Measurements from ENCODE around the gene SH2D4B.

DNA sequence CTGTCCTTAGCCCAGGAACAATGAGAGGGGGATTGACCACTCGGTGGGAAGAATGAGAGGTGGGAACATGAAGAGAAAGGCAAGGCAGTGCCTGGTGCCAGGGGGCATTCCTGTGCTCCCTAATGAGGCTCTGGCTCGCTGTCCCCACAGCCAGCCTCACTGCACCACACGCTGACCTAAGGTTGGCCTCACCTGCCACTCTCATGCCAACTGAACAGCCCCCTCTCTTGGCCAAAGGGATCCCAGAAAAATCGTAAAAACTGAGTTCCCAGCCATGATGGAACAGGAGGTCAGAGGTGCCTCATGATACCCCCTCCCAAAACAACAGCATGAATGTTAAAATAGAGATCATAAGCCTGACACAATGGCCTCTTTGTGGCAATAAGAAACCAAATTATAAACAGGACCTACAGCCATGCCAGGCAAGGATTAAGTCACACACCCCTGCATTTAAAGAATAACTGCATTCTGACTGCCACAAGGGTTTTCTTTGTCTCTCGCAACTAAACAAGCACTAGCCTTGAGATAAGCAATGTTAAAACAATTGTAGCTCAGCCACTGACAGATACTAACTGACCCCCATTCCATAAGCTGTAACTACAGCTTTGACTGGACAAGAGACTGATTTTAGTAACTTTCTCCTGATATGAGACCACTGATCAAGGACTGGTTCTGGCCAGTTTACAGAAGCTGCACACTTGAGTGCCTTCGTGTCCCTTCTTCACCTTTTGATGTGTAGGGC is 149.2 kb downstream of the SH2D4B start:
- TF ChIP-seq, protein P1, sequence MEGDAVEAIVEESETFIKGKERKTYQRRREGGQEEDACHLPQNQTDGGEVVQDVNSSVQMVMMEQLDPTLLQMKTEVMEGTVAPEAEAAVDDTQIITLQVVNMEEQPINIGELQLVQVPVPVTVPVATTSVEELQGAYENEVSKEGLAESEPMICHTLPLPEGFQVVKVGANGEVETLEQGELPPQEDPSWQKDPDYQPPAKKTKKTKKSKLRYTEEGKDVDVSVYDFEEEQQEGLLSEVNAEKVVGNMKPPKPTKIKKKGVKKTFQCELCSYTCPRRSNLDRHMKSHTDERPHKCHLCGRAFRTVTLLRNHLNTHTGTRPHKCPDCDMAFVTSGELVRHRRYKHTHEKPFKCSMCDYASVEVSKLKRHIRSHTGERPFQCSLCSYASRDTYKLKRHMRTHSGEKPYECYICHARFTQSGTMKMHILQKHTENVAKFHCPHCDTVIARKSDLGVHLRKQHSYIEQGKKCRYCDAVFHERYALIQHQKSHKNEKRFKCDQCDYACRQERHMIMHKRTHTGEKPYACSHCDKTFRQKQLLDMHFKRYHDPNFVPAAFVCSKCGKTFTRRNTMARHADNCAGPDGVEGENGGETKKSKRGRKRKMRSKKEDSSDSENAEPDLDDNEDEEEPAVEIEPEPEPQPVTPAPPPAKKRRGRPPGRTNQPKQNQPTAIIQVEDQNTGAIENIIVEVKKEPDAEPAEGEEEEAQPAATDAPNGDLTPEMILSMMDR (IDR thresholded peaks at IDR 0.05): no peak
- no peak for TF ChIP-seq POLR2A (IDR thresholded peaks at IDR 0.05)

Data from breast epithelium (tissue), 3 donors.